ENCODE results near the gene NCOA6.

The NCOA6 gene

GRCh38 chr20:34755367-34755766, 70.1 kb downstream of the NCOA6 start:
- no peak overlapping the region for H2AFZ ChIP-seq (ENCODE audit: low read length)
- no peak overlapping the region for H3K23ac ChIP-seq (ENCODE audit: low read depth, low read length, poor library complexity)
- H3K18ac ChIP-seq (ENCODE audit: low read length) = no peak overlapping the region
- no peak overlapping the region for H2BK5ac ChIP-seq (ENCODE audit: low read length)
- H4K8ac ChIP-seq (ENCODE audit: low read depth, low read length) = no peak overlapping the region
- no peak overlapping the region for H2BK120ac ChIP-seq (ENCODE audit: low read depth, low read length)
- H3K27ac ChIP-seq (replicated peaks; ENCODE audit: low read length) = no peak overlapping the region
- no peak overlapping the region for H3K4me2 ChIP-seq (ENCODE audit: insufficient read depth, low read length, poor library complexity, severe bottlenecking)
- no peak overlapping the region for H2BK15ac ChIP-seq (ENCODE audit: low read length)
- peaks cover 22 to 95% of the 10 kb centered on the region in 2 donors for H3K36me3 ChIP-seq (replicated peaks in 1 of 2; ENCODE audit: control insufficient read depth in 2 of 2, insufficient read depth in 2 of 2, low read length in 2 of 2)
- no peaks in the 10 kb centered on the region for H3K4me1 ChIP-seq (ENCODE audit: control insufficient read depth in 2 of 2, insufficient read depth in 1 of 2, low read depth in 1 of 2, low read length in 2 of 2)
- no peak overlapping the region for H3K9ac ChIP-seq (ENCODE audit: low read depth, low read length, poor library complexity)
- WGBS, 2 donors (ENCODE audit: extremely low coverage in 2 of 2, insufficient read length in 2 of 2, insufficient replicate concordance in 1 of 2) = no CpG with 5 or more reads among the region's 1 CpG
- H2AK5ac ChIP-seq (ENCODE audit: low read depth, low read length) = no peak overlapping the region
- no peak overlapping the region for H3K4me3 ChIP-seq (ENCODE audit: low read length in 2 of 2)
- no peaks in the 10 kb centered on the region for H3K9me3 ChIP-seq (replicated peaks in 1 of 2; ENCODE audit: control insufficient read depth in 2 of 2, insufficient read depth in 1 of 2, low read depth in 1 of 2, low read length in 2 of 2)
- no peak overlapping the region for H4K91ac ChIP-seq (ENCODE audit: low read depth, low read length, poor library complexity)
- no peak overlapping the region for H3K4ac ChIP-seq (ENCODE audit: low read length)
- H3K27me3 ChIP-seq (ENCODE audit: control insufficient read depth in 3 of 3, insufficient read depth in 3 of 3, low read depth in 1 of 3, low read length in 3 of 3) = no peaks in the 10 kb centered on the region
- no peak overlapping the region for H2BK12ac ChIP-seq (ENCODE audit: low read length)
- no peaks in the 10 kb centered on the region for H3K79me1 ChIP-seq (ENCODE audit: low read depth, low read length)
- H3K14ac ChIP-seq (ENCODE audit: low read length) = no peak overlapping the region
- DNase-seq (ENCODE audit: low spot score) = no peak

- no peak overlapping the region for H3K23ac ChIP-seq (ENCODE audit: low read depth, low read length, poor library complexity)
- H2BK15ac ChIP-seq (ENCODE audit: low read length) = no peak overlapping the region
- WGBS, 2 donors (ENCODE audit: extremely low coverage in 2 of 2, insufficient read length in 2 of 2, insufficient replicate concordance in 1 of 2) = no CpG with 5 or more reads among the region's 4 CpGs
- no peak for DNase-seq (ENCODE audit: low spot score)
- H4K91ac ChIP-seq (ENCODE audit: low read depth, low read length, poor library complexity) = no peak overlapping the region
- H2BK12ac ChIP-seq (ENCODE audit: low read length) = no peak overlapping the region
- H3K9ac ChIP-seq (ENCODE audit: low read depth, low read length, poor library complexity) = no peak overlapping the region
- H3K9me3 ChIP-seq (replicated peaks in 1 of 2; ENCODE audit: control insufficient read depth in 2 of 2, insufficient read depth in 1 of 2, low read depth in 1 of 2, low read length in 2 of 2) = no peaks in the 10 kb centered on the region
- no peak overlapping the region for H2BK5ac ChIP-seq (ENCODE audit: low read length)
- no peak overlapping the region for H3K18ac ChIP-seq (ENCODE audit: low read length)
- H3K14ac ChIP-seq (ENCODE audit: low read length) = no peak overlapping the region
- no peaks in the 10 kb centered on the region for H3K27me3 ChIP-seq (ENCODE audit: control insufficient read depth in 3 of 3, insufficient read depth in 3 of 3, low read depth in 1 of 3, low read length in 3 of 3)
- H3K27ac ChIP-seq (replicated peaks; ENCODE audit: low read length) = no peak overlapping the region
- H2AFZ ChIP-seq (ENCODE audit: low read length) = no peak overlapping the region
- no peaks in the 10 kb centered on the region for H3K4me1 ChIP-seq (ENCODE audit: control insufficient read depth in 2 of 2, insufficient read depth in 1 of 2, low read depth in 1 of 2, low read length in 2 of 2)
- H3K4me2 ChIP-seq (ENCODE audit: insufficient read depth, low read length, poor library complexity, severe bottlenecking) = no peak overlapping the region
- no peak overlapping the region for H2AK5ac ChIP-seq (ENCODE audit: low read depth, low read length)
- no peak overlapping the region for H4K8ac ChIP-seq (ENCODE audit: low read depth, low read length)
- H3K79me1 ChIP-seq (ENCODE audit: low read depth, low read length) = no peaks in the 10 kb centered on the region
- peaks cover 29 to 95% of the 10 kb centered on the region in 2 donors for H3K36me3 ChIP-seq (replicated peaks in 1 of 2; ENCODE audit: control insufficient read depth in 2 of 2, insufficient read depth in 2 of 2, low read length in 2 of 2)
- no peak overlapping the region for H2BK120ac ChIP-seq (ENCODE audit: low read depth, low read length)
- H3K4me3 ChIP-seq (ENCODE audit: low read length in 2 of 2) = no peak overlapping the region
- H3K4ac ChIP-seq (ENCODE audit: low read length) = no peak overlapping the region
These were observed 70.8 kb downstream of the NCOA6 start for GRCh38 chr20:34754611-34755010.

DNA sequence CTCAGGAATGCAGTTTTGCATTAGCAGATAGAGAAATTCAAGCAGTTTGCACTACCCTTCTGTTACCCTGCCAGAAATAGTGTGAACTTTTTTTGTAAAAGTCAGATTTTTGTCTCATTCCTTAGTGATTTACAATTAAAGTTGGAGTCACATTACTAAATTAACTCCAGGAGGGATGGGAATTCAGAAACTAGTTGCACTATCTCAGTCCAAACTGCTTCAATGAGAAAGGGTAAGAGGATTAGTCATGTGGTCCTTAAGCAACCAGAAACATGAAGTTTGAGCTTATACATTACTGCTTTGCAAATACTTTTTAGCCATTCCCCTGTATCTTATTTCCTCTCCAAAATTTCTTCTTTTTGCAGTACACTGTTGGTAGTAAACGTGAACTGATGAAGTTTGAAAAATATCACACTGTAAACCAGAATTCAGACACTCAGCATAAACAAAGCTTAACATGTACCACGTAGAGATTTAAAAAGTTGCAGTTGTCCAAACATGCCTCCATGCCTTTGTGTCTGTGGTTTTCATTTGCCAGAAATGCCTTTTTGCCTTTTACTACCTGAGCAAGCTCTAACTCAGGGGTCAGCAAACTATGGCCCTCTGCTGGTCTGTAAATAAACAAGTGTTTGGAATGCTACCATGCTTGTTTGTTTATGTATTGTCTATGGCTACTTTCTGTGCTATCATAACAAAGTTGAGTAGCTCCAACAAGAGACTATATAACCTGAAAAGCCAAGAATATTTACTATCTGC, 71.6 kb downstream of the NCOA6 start:
- Histone ChIP-seq H2AFZ (ENCODE audit: low read length) (no peak overlapping the region), H3K79me1 (ENCODE audit: low read depth, low read length) (no peaks in the 10 kb centered on the region), H4K8ac (ENCODE audit: low read depth, low read length) (no peak overlapping the region), H3K4ac (ENCODE audit: low read length) (no peak overlapping the region), H3K4me3 (ENCODE audit: low read length in 2 of 2) (no peak overlapping the region), H2BK15ac (ENCODE audit: low read length) (no peak overlapping the region), H3K4me2 (ENCODE audit: insufficient read depth, low read length, poor library complexity, severe bottlenecking) (no peak overlapping the region), H3K9me3 (replicated peaks in 1 of 2; ENCODE audit: control insufficient read depth in 2 of 2, insufficient read depth in 1 of 2, low read depth in 1 of 2, low read length in 2 of 2) (no peaks in the 10 kb centered on the region), H3K18ac (ENCODE audit: low read length) (no peak overlapping the region), H2BK5ac (ENCODE audit: low read length) (no peak overlapping the region), H3K4me1 (ENCODE audit: control insufficient read depth in 2 of 2, insufficient read depth in 1 of 2, low read depth in 1 of 2, low read length in 2 of 2) (no peaks in the 10 kb centered on the region), H4K91ac (ENCODE audit: low read depth, low read length, poor library complexity) (no peak overlapping the region), H3K36me3 (replicated peaks in 1 of 2; ENCODE audit: control insufficient read depth in 2 of 2, insufficient read depth in 2 of 2, low read length in 2 of 2) (peaks cover 32 to 95% of the 10 kb centered on the region in 2 donors), H2AK5ac (ENCODE audit: low read depth, low read length) (no peak overlapping the region), H2BK12ac (ENCODE audit: low read length) (no peak overlapping the region), H3K23ac (ENCODE audit: low read depth, low read length, poor library complexity) (no peak overlapping the region), H3K27me3 (ENCODE audit: control insufficient read depth in 3 of 3, insufficient read depth in 3 of 3, low read depth in 1 of 3, low read length in 3 of 3) (no peaks in the 10 kb centered on the region), H3K9ac (ENCODE audit: low read depth, low read length, poor library complexity) (no peak overlapping the region), H2BK120ac (ENCODE audit: low read depth, low read length) (no peak overlapping the region), H3K14ac (ENCODE audit: low read length) (no peak overlapping the region), H3K27ac (replicated peaks; ENCODE audit: low read length) (no peak overlapping the region)
- DNase-seq (ENCODE audit: low spot score) = no peak
- no CpG with 5 or more reads among the region's 2 CpGs for WGBS, 2 donors (ENCODE audit: extremely low coverage in 2 of 2, insufficient read length in 2 of 2, insufficient replicate concordance in 1 of 2)

DNA sequence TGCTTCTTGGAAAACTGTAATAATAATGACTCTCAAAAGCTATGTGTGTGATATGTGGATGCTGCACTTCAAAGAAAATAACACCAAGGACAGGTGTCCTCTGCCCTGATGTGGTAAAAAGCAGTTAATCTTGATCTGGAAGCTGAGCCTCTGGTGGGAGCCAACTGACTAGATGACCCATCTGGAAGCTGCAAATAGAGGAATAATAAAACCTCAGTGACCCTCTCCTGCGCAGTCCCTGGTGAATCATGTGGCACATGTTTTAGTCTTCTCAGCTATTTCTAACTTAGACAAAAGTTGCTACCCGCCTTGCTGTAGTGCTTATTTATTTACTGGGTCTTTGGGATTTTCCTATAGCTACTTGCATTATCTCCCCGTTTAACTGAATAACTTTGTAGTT, 74.0 kb downstream of the NCOA6 start:
- H3K9ac ChIP-seq (ENCODE audit: low read depth, low read length, poor library complexity) = no peak overlapping the region
- no peak overlapping the region for H2BK5ac ChIP-seq (ENCODE audit: low read length)
- no peak overlapping the region for H4K8ac ChIP-seq (ENCODE audit: low read depth, low read length)
- H2AK5ac ChIP-seq (ENCODE audit: low read depth, low read length) = no peak overlapping the region
- H3K14ac ChIP-seq (ENCODE audit: low read length) = no peak overlapping the region
- H3K36me3 ChIP-seq (replicated peaks in 1 of 2; ENCODE audit: control insufficient read depth in 2 of 2, insufficient read depth in 2 of 2, low read length in 2 of 2) = peaks cover 23 to 94% of the 10 kb centered on the region in 2 donors
- no peak overlapping the region for H3K27ac ChIP-seq (replicated peaks; ENCODE audit: low read length)
- H3K4me1 ChIP-seq (ENCODE audit: control insufficient read depth in 2 of 2, insufficient read depth in 1 of 2, low read depth in 1 of 2, low read length in 2 of 2) = no peaks in the 10 kb centered on the region
- no peak overlapping the region for H2BK12ac ChIP-seq (ENCODE audit: low read length)
- DNase-seq (ENCODE audit: low spot score) = no peak
- WGBS, 2 donors (ENCODE audit: extremely low coverage in 2 of 2, insufficient read length in 2 of 2, insufficient replicate concordance in 1 of 2) = no CpG with 5 or more reads among the region's 3 CpGs
- no peaks in the 10 kb centered on the region for H3K9me3 ChIP-seq (replicated peaks in 1 of 2; ENCODE audit: control insufficient read depth in 2 of 2, insufficient read depth in 1 of 2, low read depth in 1 of 2, low read length in 2 of 2)
- H3K79me1 ChIP-seq (ENCODE audit: low read depth, low read length) = no peaks in the 10 kb centered on the region
- no peak overlapping the region for H3K4me2 ChIP-seq (ENCODE audit: insufficient read depth, low read length, poor library complexity, severe bottlenecking)
- no peak overlapping the region for H2BK15ac ChIP-seq (ENCODE audit: low read length)
- no peak overlapping the region for H3K18ac ChIP-seq (ENCODE audit: low read length)
- no peak overlapping the region for H3K4ac ChIP-seq (ENCODE audit: low read length)
- no peak overlapping the region for H4K91ac ChIP-seq (ENCODE audit: low read depth, low read length, poor library complexity)
- H2AFZ ChIP-seq (ENCODE audit: low read length) = no peak overlapping the region
- no peaks in the 10 kb centered on the region for H3K27me3 ChIP-seq (ENCODE audit: control insufficient read depth in 3 of 3, insufficient read depth in 3 of 3, low read depth in 1 of 3, low read length in 3 of 3)
- H2BK120ac ChIP-seq (ENCODE audit: low read depth, low read length) = no peak overlapping the region
- H3K23ac ChIP-seq (ENCODE audit: low read depth, low read length, poor library complexity) = no peak overlapping the region
- no peak overlapping the region for H3K4me3 ChIP-seq (ENCODE audit: low read length in 2 of 2)
